OCI-LY3 (cell line): Measurements from ENCODE around the gene FAM227B.
"Not testable (repeated sequence)": the region's sequence is repeated elsewhere in the genome, so short reads cannot be mapped to it uniquely, and the experiment has no call there.

Experiments
- H2AFZ ChIP-seq: fragments of 200-600, 300-600 bp; shearing (Covaris generic); 2 replicates; pipeline ENCODE4 v1.6.0; 2014; ENCODE audit warnings: antibody characterized with exemption, low read depth, low read length
- H3K27ac ChIP-seq: fragments of 200-600, 300-600 bp; sonication (generic); 2 replicates; pipeline ENCODE4 v1.5.1; 2014; ENCODE audit warnings: mild to moderate bottlenecking, low read length, moderate library complexity, mixed read lengths
- H3K27me3 ChIP-seq: fragments of 200-600, 300-600 bp; sonication (generic); 2 replicates; pipeline ENCODE4 v1.6.1; 2014; ENCODE audit warnings: low read depth, low read length, mixed read lengths
- H3K36me3 ChIP-seq: fragments of 200-600, 300-600 bp; sonication (generic); replicated peaks from 2 replicates; pipeline ENCODE3; 2014; ENCODE audit warnings: low read depth, low read length, mixed read lengths
- H3K4me1 ChIP-seq: fragments of 300-600, 200-600 bp; sonication (generic); 2 replicates; pipeline ENCODE4 v1.6.1; 2014; ENCODE audit warnings: low read length, mixed read lengths
- H3K4me2 ChIP-seq: fragments of 200-600, 300-600 bp; sonication (generic); 2 replicates; pipeline ENCODE4 v1.6.1; 2014; ENCODE audit warnings: low read length, mixed read lengths
- H3K4me3 ChIP-seq: fragments of 300-600, 200-600 bp; sonication (generic); 2 replicates; pipeline ENCODE4 v1.5.1; 2014; ENCODE audit warnings: antibody characterized with exemption, mild to moderate bottlenecking, low read length, moderate library complexity
- H3K79me2 ChIP-seq: fragments of 300-600, 200-600 bp; shearing (Covaris generic); 2 replicates; pipeline ENCODE4 v1.6.1; 2014; ENCODE audit warnings: mild to moderate bottlenecking, low read length, mixed read lengths
- H3K9ac ChIP-seq: fragments of 300-600, 200-600 bp; shearing (Covaris generic); 2 replicates; pipeline ENCODE4 v1.6.0; 2014; ENCODE audit warnings: mild to moderate bottlenecking, low read length, moderate library complexity
- H3K9me3 ChIP-seq: fragments of 200-600, 300-600 bp; shearing (Covaris generic); 2 replicates; pipeline ENCODE4 v1.6.1; 2014; ENCODE audit warnings: low read length, mixed read lengths; ENCODE audit not compliant: insufficient read depth
- H4K20me1 ChIP-seq: fragments of 200-600, 300-600 bp; sonication (generic); 2 replicates; pipeline ENCODE4 v1.6.1; 2016; ENCODE audit warnings: low read length, mixed read lengths; ENCODE audit not compliant: insufficient read depth
- CTCF ChIP-seq: fragments of 200-600, 300-600 bp; sonication (generic); IDR thresholded peaks from 2 replicates; pipeline ENCODE4 v1.5.1; 2014; ENCODE audit warnings: antibody characterized with exemption, low read length, low read depth
- EZH2phosphoT487 ChIP-seq: fragments of 200-600 bp; shearing (Covaris generic); IDR thresholded peaks from 2 replicates; pipeline ENCODE4 v1.6.1; 2018; ENCODE audit warnings: antibody characterized with exemption, mixed run types, low read depth

The FAM227B gene, protein sequence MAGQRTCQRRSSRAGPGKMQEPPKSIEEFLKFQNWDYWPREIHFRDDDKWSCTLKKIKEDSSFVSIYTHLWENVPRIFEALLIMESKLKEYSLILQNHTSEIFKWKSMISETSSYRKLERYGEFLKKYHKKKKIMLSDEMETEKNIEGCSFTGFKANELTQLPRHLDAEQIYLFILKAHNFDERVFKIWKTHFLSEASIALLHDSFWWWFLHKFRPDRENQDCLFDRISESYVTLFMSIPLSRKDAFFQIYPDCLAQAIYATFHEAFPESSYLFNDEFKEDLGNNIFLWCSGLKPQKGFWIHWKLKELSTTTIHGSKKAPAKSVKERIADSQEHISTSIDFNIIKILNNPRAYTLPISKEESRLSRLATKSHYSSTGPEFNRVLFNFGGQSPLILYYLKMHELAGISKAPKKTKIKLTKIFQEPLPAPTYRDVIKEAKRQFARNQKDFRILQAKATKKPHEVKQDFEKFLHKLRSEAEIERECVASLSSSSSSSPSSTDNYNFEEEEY

GRCh38 chr15:49620658-49621368, at the start of gene FAM227B, which contains the start of gene DTWD1:
TSS of gene FAM227B (minus strand) at chr15:49620818. CDS start at chr15:49615171, 5,647 bp downstream.
TSS of gene DTWD1 (plus strand) at chr15:49621048. CDS start at chr15:49625168, 4,120 bp downstream.
- H2AFZ ChIP-seq, result peak within 1 kb of the TSS; percentile 100
- peak within 1 kb of the TSS; percentile 97 for H3K4me3 ChIP-seq
- H3K4me2 ChIP-seq, result peak within 1 kb of the TSS; percentile 87
- H3K79me2 ChIP-seq, result peaks cover 21% of the 10 kb centered on the region
- H3K9ac ChIP-seq, result peak within 1 kb of the TSS; percentile 88
- H3K36me3 ChIP-seq, result peaks cover 32% of the 10 kb centered on the region
- H3K27me3 ChIP-seq, result no peaks in the 10 kb centered on the region
- H3K4me1 ChIP-seq, result peaks cover 10% of the 10 kb centered on the region; the same call in 1 of the 2 replicates
- H4K20me1 ChIP-seq, result no peaks in the 10 kb centered on the region
- peak within 1 kb of the TSS; percentile 69 for H3K27ac ChIP-seq
- peaks cover 5% of the 10 kb centered on the region; the same call in 1 of the 2 replicates for H3K9me3 ChIP-seq
- TF ChIP-seq EZH2phosphoT487 (no peak), CTCF (no peak)

DNA sequence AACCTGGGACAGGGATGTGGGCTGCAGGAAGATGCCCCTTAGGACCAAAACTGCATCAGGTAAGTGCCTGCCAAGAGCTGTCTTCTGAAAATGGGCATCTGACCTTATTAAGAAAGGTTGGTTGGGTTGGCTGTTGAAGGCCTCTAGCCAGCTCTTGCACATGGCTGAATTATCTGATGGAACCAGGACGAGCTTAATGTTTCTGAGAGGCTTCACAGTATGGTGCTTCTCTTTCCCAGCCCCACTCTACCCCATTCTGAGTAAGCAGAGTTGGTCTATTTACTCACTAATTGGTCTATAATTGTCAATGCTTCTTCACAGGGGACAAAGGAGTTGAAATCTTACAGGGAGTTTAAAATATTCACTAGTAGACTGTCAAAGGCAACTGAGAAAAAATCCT, 48.7 kb upstream of the FAM227B start:
- H3K27ac ChIP-seq, result no peak overlapping the region
- no peaks in the 10 kb centered on the region for H3K4me1 ChIP-seq
- H3K27me3 ChIP-seq, result no peaks in the 10 kb centered on the region
- H3K9ac ChIP-seq, result no peak overlapping the region
- no peaks in the 10 kb centered on the region for H4K20me1 ChIP-seq
- no peaks in the 10 kb centered on the region for H3K36me3 ChIP-seq
- no peak overlapping the region for H3K4me2 ChIP-seq
- TF ChIP-seq CTCF, result no peak
- no peak for TF ChIP-seq EZH2phosphoT487
- H3K9me3 ChIP-seq, result no peaks in the 10 kb centered on the region
- H3K4me3 ChIP-seq, result no peak overlapping the region
- H3K79me2 ChIP-seq, result no peaks in the 10 kb centered on the region
- H2AFZ ChIP-seq, result no peak overlapping the region

- H3K4me1 ChIP-seq, H3K4me3 ChIP-seq, H3K4me2 ChIP-seq, H3K9me3 ChIP-seq, H3K79me2 ChIP-seq, H2AFZ ChIP-seq, H4K20me1 ChIP-seq, H3K9ac ChIP-seq, H3K36me3 ChIP-seq, H3K27ac ChIP-seq, H3K27me3 ChIP-seq: not testable (repeated sequence)
These were observed 45.9 kb upstream of the FAM227B start for GRCh38 chr15:49666486-49666885.

- Histone ChIP-seq H3K4me2 (no peak overlapping the region), H3K9ac (no peak overlapping the region), H3K4me3 (no peak overlapping the region), H3K27ac (no peak overlapping the region), H3K79me2 (no peaks in the 10 kb centered on the region), H3K4me1 (no peaks in the 10 kb centered on the region), H3K27me3 (no peaks in the 10 kb centered on the region), H3K9me3 (no peaks in the 10 kb centered on the region), H3K36me3 (no peaks in the 10 kb centered on the region), H2AFZ (no peak overlapping the region), H4K20me1 (no peaks in the 10 kb centered on the region)
- TF ChIP-seq CTCF, result no peak
- no peak for TF ChIP-seq EZH2phosphoT487
These were observed 44.1 kb upstream of the FAM227B start for GRCh38 chr15:49664716-49665115.
